H1 (cell line): ENCODE data around the gene GADD45B. TPM values are rescaled to one million over a fixed set of nuclear protein-coding genes. Genes with fewer than 3 reads are reported as not detected.
A peak's percentile ranks its signal among the peaks of the same experiment; 100 is the strongest.

Experiments
- ASH2L ChIP-seq: fragments of 200-600, 300-600 bp; sonication (generic); IDR thresholded peaks from one replicate; pipeline ENCODE4 v1.7.1; 2017; ENCODE audit warnings: low read length
- CBX8 ChIP-seq: fragments of 300-800, 300-1000 bp; sonication (generic); IDR thresholded peaks from 2 replicates; pipeline ENCODE4 v1.7.1; 2016; ENCODE audit warnings: low read depth, low read length, borderline replicate concordance
- CTBP2 ChIP-seq: IDR thresholded peaks from 2 replicates; pipeline ENCODE4 v1.7.0; 2011; ENCODE audit warnings: borderline replicate concordance, mild to moderate bottlenecking, moderate library complexity, mixed read lengths, low read length; ENCODE audit not compliant: insufficient read depth, insufficient read length
- EZH2 ChIP-seq: fragments of 200-600 bp; sonication (generic); IDR thresholded peaks from 2 replicates; pipeline ENCODE4 v1.7.1; 2012; ENCODE audit warnings: low read depth, mild to moderate bottlenecking, moderate library complexity, low read length, inconsistent platforms; ENCODE audit not compliant: severe bottlenecking
- HDAC2 ChIP-seq, 2 experiments: fragments of 300-600 bp in 1 of 2; sonication (generic) in 1 of 2; IDR thresholded peaks; 2 replicates each; pipeline ENCODE4 v1.6.1; 2011 to 2012; ENCODE audit warnings: low read depth in 2 of 2, low read length in 2 of 2, mild to moderate bottlenecking in 2 of 2, moderate library complexity in 2 of 2, borderline replicate concordance in 1 of 2, inconsistent platforms in 1 of 2
- HDAC6 ChIP-seq: IDR thresholded peaks from one replicate; pipeline ENCODE4 v1.7.1; 2012; ENCODE audit warnings: low read depth, mild to moderate bottlenecking, inconsistent platforms, low read length, moderate library complexity
- POLR2AphosphoS5 ChIP-seq: IDR thresholded peaks from 2 replicates; pipeline ENCODE4 v1.6.1; 2011; ENCODE audit warnings: low read depth, low read length
- SRF ChIP-seq: IDR thresholded peaks from 2 replicates; pipeline ENCODE4 v1.6.1; 2011; ENCODE audit warnings: mild to moderate bottlenecking, low read depth, low read length, moderate library complexity
- polyA plus RNA-seq, 7 experiments: library from polyadenylated mRNA; depleted of rRNA in 3 of 7; stranded (reverse) in 5 of 7; unstranded in 2 of 7; fragments of >200 nt in 5 of 7; fragments of 200-250 nt in 2 of 7; gene quantifications; 1 replicate in 5 of 7; 2 replicates in 1 of 7; 4 replicates in 1 of 7; pipeline versions ENCODE4 v1.2.1 to v1.2.3, GENCODE V29; 2011 to 2013; ENCODE audit warnings: missing spikeins in 2 of 7, mixed read lengths in 2 of 7
- total RNA-seq: library from RNA; stranded (reverse); fragmentation: NEBNext Ultra II Directional; extraction: Animal tissue kit (Norgen Biotek cat#: 25700); gene quantifications from 2 replicates; pipeline ENCODE4 v1.2.1, GENCODE V29; 2021
- TF ChIP-seq, protein P1 (sequence below): IDR thresholded peaks from 2 replicates; pipeline ENCODE4 v1.6.1; 2012; ENCODE audit warnings: inconsistent platforms

The GADD45B gene
- total and polyA plus RNA-seq, 2 of the 8 experiments (the other 6 are each of a cell fraction or from before 2014, with no cell fraction given) = 7.4 to 11.4 TPM

DNA sequence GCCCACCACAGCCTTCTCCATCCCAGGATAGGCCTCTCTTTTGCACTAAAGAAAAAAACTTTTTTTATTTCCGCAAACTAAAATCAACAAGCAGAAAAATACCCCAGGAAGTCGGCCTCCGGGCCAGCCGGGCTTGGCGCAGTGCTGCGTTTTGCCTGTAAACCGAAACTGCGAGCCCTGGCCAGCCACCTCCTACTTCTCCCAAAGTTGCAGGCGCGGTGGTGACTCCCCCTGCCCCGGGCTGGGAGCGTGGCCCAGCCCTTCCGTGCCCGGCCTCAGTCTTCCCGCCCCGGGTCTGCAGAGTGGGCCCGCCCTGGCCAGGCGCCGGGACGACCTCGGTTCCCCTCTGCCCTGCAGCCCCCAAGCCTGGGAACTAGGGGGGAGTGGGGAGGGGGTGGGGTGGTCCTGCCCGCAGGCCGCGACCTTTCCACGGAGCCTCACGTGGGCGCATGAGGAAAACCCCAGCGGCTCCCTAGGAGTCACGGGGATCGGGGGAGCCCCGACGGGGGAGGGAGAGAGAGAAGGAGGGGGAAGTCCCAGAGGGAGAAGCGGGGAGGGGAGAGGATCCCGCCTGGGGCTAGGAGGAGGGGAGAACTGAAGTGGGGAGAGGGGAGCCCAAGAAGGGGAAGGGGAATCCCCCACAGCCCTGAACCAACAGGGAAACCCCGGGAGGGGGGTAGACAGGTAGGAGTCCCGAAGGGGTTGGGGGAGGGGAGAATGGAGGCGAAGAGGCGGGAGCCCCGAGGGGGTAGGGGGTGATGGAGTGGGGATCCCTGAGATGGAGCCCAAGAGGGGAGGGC is 3.0 kb downstream of the GADD45B start (continued):
- TF ChIP-seq EZH2 = peak; percentile 4
- TF ChIP-seq, protein P1, sequence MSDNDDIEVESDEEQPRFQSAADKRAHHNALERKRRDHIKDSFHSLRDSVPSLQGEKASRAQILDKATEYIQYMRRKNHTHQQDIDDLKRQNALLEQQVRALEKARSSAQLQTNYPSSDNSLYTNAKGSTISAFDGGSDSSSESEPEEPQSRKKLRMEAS = 0 out of 2 replicates have a peak, but pooled peaks have one; percentile 7
- no peak for TF ChIP-seq SRF
- no peak for TF ChIP-seq HDAC6
- TF ChIP-seq POLR2AphosphoS5 = peak; percentile 18; the same call in 1 of the 2 replicates
- no peak for TF ChIP-seq CBX8
- peak; percentile 82 for TF ChIP-seq CTBP2
- peak; percentile 70 for TF ChIP-seq ASH2L
- peak in 1 of 2 experiments; percentile 46; a peak in 1 of 4 replicates for TF ChIP-seq HDAC2 (IDR thresholded peaks at IDR 0.05; ENCODE audit: borderline replicate concordance in 1 of 2, low read depth in 2 of 2, low read length in 2 of 2)
